Lower lobe of right lung (tissue), 2 donors: ENCODE results near the gene CHM. TPM values are rescaled to one million over a fixed set of nuclear protein-coding genes. Genes with fewer than 3 reads are reported as not detected.

Experiments
- ATAC-seq, 2 donors: fragments of 200-7000 bp; cut with Tn5 transposase; one replicate each; pipeline ENCODE4 v1.9.1; 2020 to 2022; ENCODE audit warnings: mild to moderate bottlenecking in 2 of 2, moderate library complexity in 2 of 2
- DNase-seq: peaks from one replicate; pipeline ENCODE4 v3.0.0-alpha.2; 2020
- H3K27ac ChIP-seq: fragments of 200-600 bp; one replicate; pipeline ENCODE4 v1.8.0; 2022
- H3K27me3 ChIP-seq: fragments of 200-600 bp; one replicate; pipeline ENCODE4 v1.8.0; 2022; ENCODE audit warnings: low read depth
- H3K36me3 ChIP-seq: fragments of 200-600 bp; one replicate; pipeline ENCODE4 v1.8.0; 2022; ENCODE audit warnings: mild to moderate bottlenecking
- H3K4me1 ChIP-seq: fragments of 200-600 bp; one replicate; pipeline ENCODE4 v1.8.0; 2022
- H3K4me3 ChIP-seq: fragments of 200-600 bp; one replicate; pipeline ENCODE4 v1.8.0; 2022; ENCODE audit warnings: mild to moderate bottlenecking
- H3K9me3 ChIP-seq: fragments of 200-600 bp; one replicate; pipeline ENCODE4 v1.8.0; 2022
- CTCF ChIP-seq: fragments of 200-600 bp; IDR thresholded peaks from one replicate; pipeline ENCODE4 v1.8.0; 2022; ENCODE audit warnings: antibody characterized with exemption, mild to moderate bottlenecking
- intact Hi-C: fragments of 100-400 bp; cut with DNase I; formaldehyde crosslinking; loops from one replicate; pipeline ENCODE4 v1.11.0; 2022
- microRNA-seq: library from miRNA; unstranded; fragments of <30 nt; microRNA quantifications from one replicate; pipeline ENCODE4 v1.2.0, GENCODE V29; 2020; ENCODE audit warnings: borderline number of aligned reads
- total RNA-seq: library from RNA; stranded (reverse); fragmentation: NEBNext Ultra II Directional; extraction: Animal tissue kit (Norgen Biotek cat#: 25700); gene quantifications from one replicate; pipeline ENCODE4 v1.2.1, GENCODE V29; 2021
- donor health status: DM: no; HTN: yes; CAD: no; lungs with severe emphysema.

Gene CHM
- total RNA-seq, 1 donor from 2014 or later, result 21.9 TPM

GRCh38 chrX:85851418-85851817, 195.9 kb downstream of the CHM start:
- H3K27ac ChIP-seq, result no peak overlapping the region
- no peaks in the 10 kb centered on the region for H3K27me3 ChIP-seq
- no peaks in the 10 kb centered on the region for H3K4me1 ChIP-seq
- H3K36me3 ChIP-seq, result no peaks in the 10 kb centered on the region
- no peak overlapping the region for H3K4me3 ChIP-seq
- DNase-seq (peak; percentile 34), ATAC-seq (no peak)
- H3K9me3 ChIP-seq, result no peaks in the 10 kb centered on the region
- TF ChIP-seq CTCF, result peak; percentile 39
- intact Hi-C loops, result no loop called here

GRCh38 chrX:85836868-85837267, 210.5 kb downstream of the CHM start:
- DNase-seq (no peak), ATAC-seq (no peak)
- Histone ChIP-seq H3K36me3 (no peaks in the 10 kb centered on the region), H3K4me1 (no peaks in the 10 kb centered on the region), H3K9me3 (no peaks in the 10 kb centered on the region), H3K4me3 (no peak overlapping the region), H3K27me3 (no peaks in the 10 kb centered on the region), H3K27ac (no peak overlapping the region)
- TF ChIP-seq CTCF, result no peak
- intact Hi-C loops, result no loop called here

GRCh38 chrX:85828771-85829170, 218.6 kb downstream of the CHM start:
- no peaks in the 10 kb centered on the region for H3K9me3 ChIP-seq
- no peak overlapping the region for H3K4me3 ChIP-seq
- no peaks in the 10 kb centered on the region for H3K4me1 ChIP-seq
- no peak for DNase-seq
- intact Hi-C loops, result no loop called here
- ATAC-seq, result no peak
- TF ChIP-seq CTCF, result no peak
- H3K36me3 ChIP-seq, result no peaks in the 10 kb centered on the region
- no peaks in the 10 kb centered on the region for H3K27me3 ChIP-seq
- no peak overlapping the region for H3K27ac ChIP-seq

- intact Hi-C loops, result no loop called here
- H3K4me1 ChIP-seq, result no peaks in the 10 kb centered on the region
- no peak for DNase-seq
- H3K9me3 ChIP-seq, result no peaks in the 10 kb centered on the region
- H3K27me3 ChIP-seq, result no peaks in the 10 kb centered on the region
- TF ChIP-seq CTCF, result no peak
- ATAC-seq, result no peak
- H3K36me3 ChIP-seq, result no peaks in the 10 kb centered on the region
- no peak overlapping the region for H3K4me3 ChIP-seq
- H3K27ac ChIP-seq, result no peak overlapping the region
Observed at GRCh38 chrX:85815203-85815751, 232.1 kb downstream of the CHM start.

Small RNA genes within 50 kb of the gene (microRNA-seq; reads per million reads assigned to microRNA genes)
- gene MIR1321, result not detected
- 1,911 reads per million, percentile 84 among the genes with 10 or more reads in this experiment for gene MIR361

Other genes with a start within 250 kb of the CHM start
- not detected for gene DACH2, start 100.9 kb upstream of the CHM start, total RNA-seq